Measurements from ENCODE around the gene LGR4. TPM values are rescaled to one million over a fixed set of nuclear protein-coding genes. Genes with fewer than 3 reads are reported as not detected.

The LGR4 gene
- total and polyA plus RNA-seq, 2 of the 13 experiments (the other 11 are each of a cell fraction or from before 2014, with no cell fraction given): 42.1 to 68.7 TPM

DNA sequence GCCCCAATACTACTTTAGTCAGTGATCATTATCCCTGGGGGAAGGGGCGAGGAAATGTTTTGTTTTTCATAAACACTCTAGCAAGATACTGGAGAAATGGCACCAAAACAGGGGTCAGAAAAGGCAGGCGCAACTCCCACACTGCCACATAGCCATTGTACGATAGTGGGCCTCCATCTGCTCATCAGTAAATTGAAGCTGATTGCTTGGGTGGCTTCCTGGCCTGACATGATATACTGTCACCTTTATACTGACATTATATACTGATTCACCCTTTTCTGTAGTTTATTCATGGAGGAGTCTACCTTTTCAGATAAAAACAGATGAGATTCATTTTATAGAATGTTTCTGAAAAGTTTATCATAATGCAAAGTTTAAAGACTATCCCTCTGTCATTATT, 57.9 kb downstream of the LGR4 start:
- intact Hi-C loops (cut with micrococcal nuclease; ENCODE audit: unreplicated experiment) (no loop called here), in situ Hi-C loops (cut with HindIII; ENCODE audit: extremely low pct_ligation_motif_present, low pct_unique_long_range_greater_than_20kb) (no loop called here)
- Histone ChIP-seq H3K4me3 (replicated peaks in 1 of 3; ENCODE audit: insufficient read depth in 1 of 3, low read depth in 2 of 3, low read length in 3 of 3) (no peak overlapping the region), H3K9me3 (ENCODE audit: low read length) (no peaks in the 10 kb centered on the region), H3K27ac (ENCODE audit: extremely low read length, insufficient read depth, low read length) (no peak overlapping the region), H4K20me1 (ENCODE audit: insufficient read depth, low read length) (peaks cover 53% of the 10 kb centered on the region), H3K4me2 (ENCODE audit: low read depth, low read length) (no peak overlapping the region), H3K27me3 (ENCODE audit: control insufficient read depth in 1 of 2, insufficient read depth in 2 of 2, low read length in 2 of 2) (no peaks in the 10 kb centered on the region), H3K36me3 (replicated peaks in 1 of 2; ENCODE audit: control insufficient read depth in 1 of 2, insufficient read depth in 2 of 2, low read length in 2 of 2) (peaks cover 1 to 12% of the 10 kb centered on the region in 2 experiments; a peak in 4 of 5 replicates), H3K79me2 (ENCODE audit: insufficient read depth, low read length) (peaks cover 90% of the 10 kb centered on the region), H2AFZ (ENCODE audit: low read length) (no peak overlapping the region), H3K4me1 (ENCODE audit: insufficient read depth, low read length) (peaks cover 32% of the 10 kb centered on the region), H3K9ac (ENCODE audit: insufficient read depth, low read depth, low read length) (no peak overlapping the region)
- WGBS (ENCODE audit: low lambda C conversion rate): 95% methylated on average over 3 of the region's 3 CpGs
- CTCF ChIA-PET (ENCODE audit: low intra/inter-chr PET ratio, low total read pairs): no interaction called here
- no TSS peak for BruUV-seq (replicated peaks)
- ATAC-seq (no peak), FAIRE-seq (no peak), DNase-seq (ENCODE audit: low spot score) (no peak)
- no peak for TF ChIP-seq JUNB (CRISPR knock-in tag; IDR thresholded peaks at IDR 0.05; ENCODE audit: borderline replicate concordance)
- TF ChIP-seq ZNF12 (CRISPR knock-in tag; IDR thresholded peaks at IDR 0.05): no peak
- TF ChIP-seq, protein P1, sequence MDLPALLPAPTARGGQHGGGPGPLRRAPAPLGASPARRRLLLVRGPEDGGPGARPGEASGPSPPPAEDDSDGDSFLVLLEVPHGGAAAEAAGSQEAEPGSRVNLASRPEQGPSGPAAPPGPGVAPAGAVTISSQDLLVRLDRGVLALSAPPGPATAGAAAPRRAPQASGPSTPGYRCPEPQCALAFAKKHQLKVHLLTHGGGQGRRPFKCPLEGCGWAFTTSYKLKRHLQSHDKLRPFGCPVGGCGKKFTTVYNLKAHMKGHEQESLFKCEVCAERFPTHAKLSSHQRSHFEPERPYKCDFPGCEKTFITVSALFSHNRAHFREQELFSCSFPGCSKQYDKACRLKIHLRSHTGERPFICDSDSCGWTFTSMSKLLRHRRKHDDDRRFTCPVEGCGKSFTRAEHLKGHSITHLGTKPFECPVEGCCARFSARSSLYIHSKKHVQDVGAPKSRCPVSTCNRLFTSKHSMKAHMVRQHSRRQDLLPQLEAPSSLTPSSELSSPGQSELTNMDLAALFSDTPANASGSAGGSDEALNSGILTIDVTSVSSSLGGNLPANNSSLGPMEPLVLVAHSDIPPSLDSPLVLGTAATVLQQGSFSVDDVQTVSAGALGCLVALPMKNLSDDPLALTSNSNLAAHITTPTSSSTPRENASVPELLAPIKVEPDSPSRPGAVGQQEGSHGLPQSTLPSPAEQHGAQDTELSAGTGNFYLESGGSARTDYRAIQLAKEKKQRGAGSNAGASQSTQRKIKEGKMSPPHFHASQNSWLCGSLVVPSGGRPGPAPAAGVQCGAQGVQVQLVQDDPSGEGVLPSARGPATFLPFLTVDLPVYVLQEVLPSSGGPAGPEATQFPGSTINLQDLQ (CRISPR knock-in tag; IDR thresholded peaks at IDR 0.05): no peak
- TF ChIP-seq, protein P2, sequence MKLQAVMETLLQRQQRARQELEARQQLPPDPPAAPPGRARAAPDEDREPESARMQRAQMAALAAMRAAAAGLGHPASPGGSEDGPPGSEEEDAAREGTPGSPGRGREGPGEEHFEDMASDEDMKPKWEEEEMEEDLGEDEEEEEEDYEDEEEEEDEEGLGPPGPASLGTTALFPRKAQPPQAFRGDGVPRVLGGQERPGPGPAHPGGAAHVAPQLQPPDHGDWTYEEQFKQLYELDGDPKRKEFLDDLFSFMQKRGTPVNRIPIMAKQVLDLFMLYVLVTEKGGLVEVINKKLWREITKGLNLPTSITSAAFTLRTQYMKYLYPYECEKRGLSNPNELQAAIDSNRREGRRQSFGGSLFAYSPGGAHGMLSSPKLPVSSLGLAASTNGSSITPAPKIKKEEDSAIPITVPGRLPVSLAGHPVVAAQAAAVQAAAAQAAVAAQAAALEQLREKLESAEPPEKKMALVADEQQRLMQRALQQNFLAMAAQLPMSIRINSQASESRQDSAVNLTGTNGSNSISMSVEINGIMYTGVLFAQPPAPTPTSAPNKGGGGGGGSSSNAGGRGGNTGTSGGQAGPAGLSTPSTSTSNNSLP (IDR thresholded peaks at IDR 0.05; ENCODE audit: low read depth, low read length): no peak
- no peak for TF ChIP-seq CHCHD3 (CRISPR knock-in tag; IDR thresholded peaks at IDR 0.05)
- TF ChIP-seq ZNF672 (CRISPR knock-in tag; IDR thresholded peaks at IDR 0.05): no peak
- TF ChIP-seq KAT8 (CRISPR knock-in tag; IDR thresholded peaks at IDR 0.05): no peak
- no peak for TF ChIP-seq ZNF451 (CRISPR knock-in tag; IDR thresholded peaks at IDR 0.05)
- POLR2A ChIA-PET: no interaction called here

All from HepG2 (cell line).